GM19238 (cell line): ENCODE results near the gene LZTFL1.

ENCODE experiments used
- DNase-seq: peaks from one replicate; pipeline ENCODE4 v3.0.0; 2011; ENCODE audit warnings: low spot score; ENCODE audit not compliant: insufficient read length

Gene LZTFL1

DNA sequence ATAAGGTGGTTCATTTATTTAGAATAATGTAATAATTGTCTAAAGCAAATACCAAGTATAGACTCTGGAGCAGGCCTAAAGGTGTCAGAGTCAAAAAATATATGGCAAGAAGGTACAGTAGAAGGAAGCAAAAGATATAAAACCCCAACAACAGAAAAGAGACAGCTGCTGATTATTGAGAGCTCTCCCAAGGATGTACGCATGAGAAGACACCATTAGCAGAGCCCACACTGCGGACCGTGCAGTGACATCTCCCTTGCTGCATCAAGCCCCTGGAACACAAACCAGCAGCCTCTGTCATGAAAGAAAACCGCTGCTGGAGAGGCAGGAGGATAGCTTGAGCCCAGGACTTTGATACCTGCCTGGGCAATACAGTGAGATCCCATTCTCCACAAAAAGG is 27.6 kb downstream of the LZTFL1 start:
- DNase-seq: no peak

DNA sequence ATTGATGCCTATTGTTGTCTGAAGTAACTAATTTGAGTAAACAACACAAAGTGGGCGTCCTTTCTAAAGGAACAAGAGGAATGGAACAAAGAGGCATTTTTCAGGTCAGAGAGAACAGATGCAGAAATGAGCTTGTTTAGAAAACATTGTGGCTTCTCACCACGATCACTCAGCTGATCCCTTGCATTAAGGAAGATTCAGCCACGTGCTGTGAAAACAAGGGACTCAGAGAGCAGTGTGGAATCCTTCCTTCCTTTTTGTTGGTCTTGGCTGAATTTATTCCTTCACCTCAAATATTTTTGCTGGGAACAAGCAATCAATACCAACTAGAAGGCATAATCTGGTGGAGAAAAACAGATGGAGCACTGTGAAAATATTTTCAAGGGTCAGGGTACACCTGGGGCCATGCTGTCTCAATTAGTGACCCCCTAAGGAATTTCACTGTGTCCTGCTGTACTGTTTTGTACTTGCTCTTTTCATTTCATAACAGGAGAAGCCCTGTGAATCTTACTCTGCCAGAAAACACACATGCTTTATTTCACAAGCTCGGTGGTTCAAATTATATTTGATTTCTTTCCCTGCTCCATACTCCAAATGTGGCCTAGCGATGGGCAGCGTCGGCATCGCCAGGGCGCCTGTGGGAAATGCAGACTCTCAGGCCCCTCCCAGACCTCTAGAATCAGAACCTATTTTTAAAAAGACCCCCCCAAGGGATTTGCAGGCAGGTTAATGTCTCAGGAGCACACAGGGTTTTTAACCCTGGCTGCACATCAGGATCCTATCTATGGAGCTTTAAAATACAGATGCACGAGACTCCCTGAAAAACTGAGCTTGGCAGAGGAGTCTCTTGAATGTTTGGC is 34.0 kb downstream of the LZTFL1 start:
- no peak for DNase-seq

DNA sequence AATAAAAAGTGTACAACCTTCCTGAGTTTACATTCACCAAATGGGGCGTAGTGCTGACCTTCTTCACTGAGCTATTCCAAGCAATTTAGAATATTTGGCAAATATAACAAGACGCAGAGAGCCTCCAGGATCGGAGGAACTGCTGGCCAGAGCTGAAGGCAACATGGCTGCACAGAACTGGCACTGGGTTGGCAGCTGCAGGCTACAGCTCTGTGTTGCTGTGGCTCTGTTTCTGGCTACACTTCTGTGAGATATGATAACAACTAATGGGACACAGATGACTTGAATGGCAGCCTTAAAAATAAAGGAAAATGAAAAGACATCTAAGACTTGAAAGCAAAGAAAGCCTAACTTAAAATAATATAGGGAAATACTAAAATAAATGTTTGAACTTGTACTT is 34.8 kb downstream of the LZTFL1 start:
- no peak for DNase-seq

DNA sequence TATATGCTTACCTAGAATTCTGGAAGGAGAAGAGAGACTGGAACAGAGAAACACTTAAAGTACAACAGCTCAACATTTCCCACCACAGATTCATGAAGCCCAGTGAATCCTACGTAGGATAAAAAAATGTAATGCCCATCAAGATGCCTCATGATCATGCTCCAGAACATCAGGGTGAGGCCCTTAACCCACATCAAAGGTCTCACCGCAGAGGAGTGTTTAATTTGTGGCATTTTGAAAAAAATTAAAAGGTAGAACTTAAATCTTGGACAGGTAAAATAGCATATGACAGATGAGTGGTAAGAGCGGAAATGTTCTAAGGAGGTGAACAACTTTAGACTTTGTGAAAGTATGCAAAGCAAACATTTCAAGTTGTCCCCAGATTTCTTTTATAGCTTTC is 35.8 kb downstream of the LZTFL1 start:
- DNase-seq: no peak

DNA sequence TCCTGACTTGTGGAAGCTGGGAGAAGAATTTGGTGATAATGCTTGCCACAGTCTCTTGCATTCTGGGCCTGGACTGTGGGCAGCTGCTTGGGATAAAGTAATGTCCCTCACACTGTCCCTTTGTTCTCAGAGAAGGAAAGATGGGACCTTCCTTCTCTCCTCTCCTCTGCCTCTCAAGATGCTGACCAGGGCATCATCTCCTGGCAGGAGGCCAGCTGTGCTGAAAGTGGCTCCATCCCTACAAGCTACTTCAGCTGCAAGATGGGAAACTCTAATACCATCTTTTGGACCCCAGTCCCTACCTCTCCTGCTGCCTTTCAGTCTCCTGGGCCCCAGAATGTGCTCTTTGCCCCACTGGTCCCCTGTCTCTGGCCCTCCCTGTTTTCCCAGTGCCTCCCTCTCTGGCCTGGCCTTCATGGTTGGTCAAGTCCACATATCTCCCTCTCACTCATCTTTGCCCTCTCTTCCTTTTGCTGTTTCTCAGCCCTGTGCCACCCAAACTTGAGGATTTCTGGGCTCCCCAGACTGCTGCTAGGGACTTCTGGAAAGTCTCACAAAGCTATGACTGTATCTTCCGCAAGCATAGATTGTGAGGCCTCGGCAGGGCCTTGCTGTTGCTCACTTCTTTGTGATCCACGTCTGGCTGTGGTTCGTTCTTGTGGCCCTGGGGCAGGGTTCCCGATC is 38.5 kb downstream of the LZTFL1 start:
- DNase-seq: no peak

DNA sequence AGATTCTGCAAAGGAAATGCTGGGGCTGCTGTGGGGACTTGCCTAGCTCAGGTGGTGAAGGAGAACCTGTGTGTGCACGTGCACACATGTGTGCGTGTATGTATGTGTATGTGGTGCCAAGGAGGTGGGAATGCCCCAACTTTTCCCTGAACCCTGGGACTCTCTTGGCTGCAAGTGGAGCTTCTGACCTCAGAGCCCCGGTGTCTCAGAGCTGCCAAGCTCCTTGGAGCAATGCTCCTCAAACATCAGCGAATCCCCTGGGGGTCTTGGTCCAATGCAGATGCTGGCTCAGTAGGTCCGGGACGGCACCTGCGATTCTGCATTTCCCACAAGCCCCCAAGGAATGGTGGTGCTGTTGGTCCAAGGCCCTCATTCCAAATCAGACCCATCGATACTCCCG is 39.8 kb downstream of the LZTFL1 start:
- no peak for DNase-seq

DNA sequence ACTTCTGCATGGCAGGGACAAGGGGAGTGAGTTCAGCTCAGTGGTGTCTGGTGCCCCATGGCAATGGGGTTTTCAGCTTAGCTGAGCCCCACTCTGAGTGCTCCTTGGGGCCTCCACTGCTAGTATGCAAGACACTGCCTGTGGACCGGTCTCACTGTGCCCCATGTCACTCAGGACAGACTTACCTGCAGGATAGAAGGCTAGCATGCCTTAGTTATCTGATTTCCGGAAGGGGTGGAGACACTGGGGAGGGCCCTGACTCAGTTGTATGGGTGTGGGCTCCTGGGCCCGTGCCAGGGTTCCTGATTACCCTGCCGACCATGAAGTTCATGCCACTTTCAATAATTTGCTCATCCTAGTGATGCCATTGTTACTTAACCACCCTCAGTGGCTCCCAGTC is 41.3 kb downstream of the LZTFL1 start:
- DNase-seq: no peak

DNA sequence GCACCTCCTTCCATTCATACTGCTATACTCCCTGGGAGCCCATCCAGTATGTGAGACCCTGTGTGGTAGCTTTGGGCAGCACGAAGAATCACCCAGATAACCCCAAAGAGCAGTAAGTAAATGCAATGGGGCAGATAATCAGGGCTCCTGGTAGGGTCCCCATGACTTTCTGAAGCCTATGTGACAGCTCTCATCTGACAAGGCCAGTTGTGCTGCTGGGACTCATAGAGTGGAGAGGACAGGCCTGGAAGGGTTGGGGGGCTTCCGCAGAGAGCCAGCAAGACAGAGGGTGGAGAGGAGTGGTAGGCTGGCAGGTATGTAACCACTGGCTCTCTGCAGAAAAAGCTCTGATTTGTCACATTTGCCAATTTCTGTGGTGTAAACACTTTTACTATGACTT is 42.3 kb downstream of the LZTFL1 start:
- no peak for DNase-seq

DNA sequence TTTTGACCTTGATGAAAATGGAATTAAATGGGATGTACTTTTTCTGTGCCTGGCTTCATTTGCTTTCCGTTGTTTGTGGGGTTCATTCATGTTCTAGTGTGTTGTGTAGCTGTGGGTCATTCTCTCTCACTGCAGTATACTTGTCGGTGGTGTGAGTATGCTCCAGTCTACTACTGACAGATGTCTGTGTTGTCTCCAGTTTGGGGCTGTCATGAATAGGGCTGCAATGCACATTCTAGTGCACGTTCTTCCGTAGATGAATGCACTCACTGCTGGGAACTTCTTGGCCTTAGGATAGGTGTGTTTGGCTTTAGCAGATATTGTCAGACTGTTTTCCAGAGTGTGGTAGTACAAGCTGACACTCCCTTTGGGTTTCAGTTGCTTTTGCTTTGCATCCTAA is 43.9 kb downstream of the LZTFL1 start:
- DNase-seq: no peak

DNA sequence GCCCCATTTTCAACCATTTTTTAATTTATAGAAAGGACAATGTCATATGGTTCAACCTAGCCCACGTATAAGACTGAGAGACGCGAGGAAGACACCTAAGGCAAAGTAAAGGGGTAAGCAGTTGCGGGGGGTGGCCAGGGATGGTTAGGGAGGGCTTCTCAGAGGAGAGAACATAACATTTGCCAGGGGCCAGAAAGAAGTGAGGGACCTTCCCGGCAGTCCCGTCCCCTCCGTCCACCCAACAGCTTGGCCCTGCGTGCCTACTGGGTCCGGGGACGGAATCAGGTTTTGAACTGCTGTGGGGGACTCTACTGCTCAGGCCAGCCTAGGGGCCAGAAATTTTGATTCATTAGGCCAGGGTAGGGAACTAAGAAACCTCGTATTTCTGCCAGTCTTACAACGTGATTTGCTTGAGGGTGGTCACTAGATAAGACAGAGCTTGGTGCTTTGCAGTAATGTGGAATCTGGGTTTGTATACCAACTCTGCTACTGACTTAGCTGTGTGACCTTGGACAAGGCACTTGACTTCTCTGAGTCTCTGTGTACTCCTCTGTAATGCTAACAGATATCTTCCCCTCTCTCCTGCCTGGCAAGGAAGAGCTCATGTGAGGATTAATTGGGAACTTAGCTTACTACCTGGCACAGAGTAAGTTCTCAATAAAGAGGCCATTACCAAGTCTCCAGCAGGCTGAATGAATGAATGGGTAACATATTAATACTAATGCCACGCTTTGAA is 44.8 kb downstream of the LZTFL1 start:
- no peak for DNase-seq

DNA sequence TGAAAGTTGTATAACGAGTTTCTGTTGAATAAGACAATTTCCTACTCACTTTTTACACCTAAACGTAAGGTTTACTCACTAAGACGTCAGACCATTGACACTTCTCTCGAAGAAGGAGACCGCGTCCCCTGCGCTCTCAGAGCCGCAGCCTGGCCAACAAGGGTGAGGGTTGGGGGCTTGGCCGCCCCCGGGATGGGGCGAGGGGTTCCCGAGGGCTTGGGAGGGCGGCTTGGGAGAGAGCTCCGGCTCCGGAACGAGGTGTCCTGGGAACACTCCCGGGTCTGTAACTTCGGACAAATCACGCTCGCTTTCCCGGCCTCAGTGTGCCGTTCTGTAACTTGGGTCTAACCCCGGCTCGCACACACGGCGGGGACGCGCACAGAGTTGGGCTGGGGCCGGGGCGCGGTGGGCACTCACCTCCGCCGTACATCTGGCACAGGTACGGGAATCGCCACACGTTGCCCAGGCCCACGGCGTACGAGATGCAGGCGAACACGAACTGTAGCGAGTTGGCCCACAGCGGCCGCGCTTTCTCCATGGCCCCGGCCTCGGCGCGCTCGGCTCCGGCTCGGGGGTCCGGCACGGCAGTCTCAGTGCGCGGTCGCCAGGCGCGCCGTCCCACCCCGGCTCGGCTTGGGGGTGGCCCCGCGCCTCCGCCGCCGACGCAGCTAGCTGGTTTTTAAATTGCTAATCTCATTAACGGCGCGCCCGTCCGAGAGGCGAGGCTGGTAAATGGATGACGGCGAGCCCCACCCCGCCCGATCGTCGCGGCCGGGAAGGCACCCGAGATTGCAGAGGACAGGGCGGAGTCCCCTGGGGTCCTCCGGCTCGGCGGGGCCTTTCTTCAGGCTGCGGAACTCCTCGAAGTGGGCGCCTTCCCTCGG is 45.8 kb downstream of the LZTFL1 start, which contains the start of gene SLC6A20:
TSS of gene SLC6A20 (minus strand) at position 655 of the 884 bp plus-strand sequence. CDS start at position 538, 117 bp downstream.
- DNase-seq: no peak

DNA sequence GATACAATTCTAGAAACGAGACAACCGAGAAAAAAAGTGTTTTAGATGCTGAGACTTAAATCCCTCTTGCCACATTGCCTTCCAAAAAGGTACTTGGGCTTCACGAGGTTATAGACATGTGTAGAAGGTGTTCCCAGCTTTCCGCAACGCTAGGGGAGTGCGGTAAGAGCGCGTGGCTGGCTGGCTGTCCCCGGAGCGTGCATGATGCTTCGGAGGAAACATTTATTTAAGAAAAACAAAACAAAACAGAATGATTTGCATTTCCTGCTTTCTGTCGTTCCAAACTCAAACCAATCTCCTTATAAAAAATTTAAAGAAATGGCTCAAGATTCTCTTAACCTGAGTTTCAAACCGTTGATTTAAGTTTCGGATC is 46.4 kb downstream of the LZTFL1 start:
- DNase-seq: no peak

DNA sequence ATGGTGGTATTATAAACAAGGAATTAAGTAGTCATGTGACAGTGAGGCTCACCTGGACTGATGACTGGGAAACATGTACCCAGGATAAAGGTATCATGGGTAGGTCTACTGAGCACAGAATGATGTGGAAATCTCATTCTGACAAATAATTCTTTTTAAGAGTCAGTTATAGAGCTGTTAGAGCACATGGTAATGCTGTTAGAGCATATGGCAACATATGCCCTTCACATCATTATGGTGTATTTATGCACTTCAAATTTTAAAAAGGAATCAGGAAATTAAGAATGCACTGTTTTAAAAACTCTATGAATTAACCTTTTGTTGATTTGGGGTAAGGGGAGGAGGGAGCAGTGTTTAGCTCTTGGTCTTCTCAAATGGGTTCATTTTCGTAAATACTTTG is 47.3 kb downstream of the LZTFL1 start:
- no peak for DNase-seq

DNA sequence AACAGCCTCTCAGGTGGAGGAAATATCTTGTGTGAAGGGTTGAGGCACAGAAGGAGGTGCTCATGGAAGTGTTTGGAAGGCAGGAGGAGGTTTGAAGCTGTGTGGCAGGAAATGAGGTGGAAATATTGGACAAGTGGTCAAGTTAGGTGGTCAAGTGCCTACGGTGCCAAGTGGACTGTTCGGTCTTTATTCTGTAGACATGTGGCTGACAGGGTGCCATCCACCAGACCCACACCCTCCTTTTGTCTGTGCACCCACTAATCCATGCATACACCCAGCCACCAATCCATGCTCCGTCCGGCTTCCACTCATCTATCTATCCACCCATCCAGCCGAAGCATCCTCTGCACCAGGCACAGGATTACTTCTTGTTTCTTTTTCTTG is 47.8 kb downstream of the LZTFL1 start:
- DNase-seq: no peak

DNA sequence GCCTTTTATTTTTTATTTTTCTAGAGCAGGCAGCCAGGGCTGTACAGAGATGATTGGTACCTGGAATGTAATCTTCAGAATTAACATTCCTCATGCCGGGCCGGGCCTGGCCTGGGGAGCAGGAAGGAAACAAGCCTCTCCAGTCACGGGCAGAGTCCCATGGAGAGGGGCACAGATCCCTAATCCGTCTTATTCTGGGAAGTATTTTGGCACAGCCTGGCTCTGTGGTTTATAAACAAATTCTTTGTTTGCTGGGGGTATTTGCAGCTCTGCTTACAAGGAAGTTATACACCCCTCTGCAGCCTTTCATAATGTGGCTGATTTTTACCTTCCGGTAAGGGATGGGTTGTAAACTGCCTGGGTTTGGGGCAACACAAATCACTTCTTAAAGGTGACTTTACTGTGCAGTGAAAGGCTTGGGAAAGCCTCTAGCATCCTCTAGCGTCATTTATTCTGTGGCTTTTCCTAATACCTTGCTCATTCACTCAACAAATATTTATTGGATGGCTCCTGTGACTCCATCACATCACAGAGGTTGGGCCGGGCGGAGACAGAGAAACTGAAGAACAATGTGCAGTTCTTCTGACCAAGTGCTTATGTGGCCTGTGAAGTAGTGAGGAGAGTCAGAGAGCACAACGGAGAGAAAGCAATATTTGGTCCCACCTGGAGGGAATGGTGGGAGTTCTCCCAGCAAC is 48.3 kb downstream of the LZTFL1 start:
- no peak for DNase-seq

DNA sequence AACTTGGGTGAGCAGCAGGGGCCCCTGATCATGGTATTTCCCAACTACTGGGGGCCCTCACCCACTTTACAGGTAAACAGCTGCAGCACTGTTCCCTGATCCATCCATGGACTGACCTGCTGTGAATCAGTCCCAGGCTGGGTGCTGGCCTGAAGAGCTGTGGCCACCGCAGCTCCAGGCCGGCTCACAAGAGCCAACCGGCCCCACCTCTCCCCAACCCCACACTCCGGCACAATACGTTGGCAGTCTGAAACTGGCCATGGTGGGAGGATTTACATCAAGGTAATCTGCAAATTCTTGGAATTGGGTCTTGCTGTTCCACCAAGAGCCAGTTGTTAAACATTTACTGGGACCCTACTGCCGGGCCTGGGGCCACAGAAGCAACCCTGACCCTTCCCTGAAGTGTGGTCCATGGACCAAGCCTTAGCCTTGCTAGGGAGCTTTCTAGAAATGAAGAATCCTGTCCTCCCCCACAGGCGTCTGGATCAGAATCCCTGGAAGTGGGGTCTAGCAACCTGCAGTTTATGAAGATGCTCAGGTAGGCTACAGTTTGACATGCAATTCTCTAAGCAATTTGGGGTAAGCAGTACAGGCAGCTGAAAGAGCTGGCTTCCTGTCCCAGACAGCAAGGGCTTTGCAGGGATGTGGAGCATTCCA is 49.3 kb downstream of the LZTFL1 start:
- DNase-seq: no peak

DNA sequence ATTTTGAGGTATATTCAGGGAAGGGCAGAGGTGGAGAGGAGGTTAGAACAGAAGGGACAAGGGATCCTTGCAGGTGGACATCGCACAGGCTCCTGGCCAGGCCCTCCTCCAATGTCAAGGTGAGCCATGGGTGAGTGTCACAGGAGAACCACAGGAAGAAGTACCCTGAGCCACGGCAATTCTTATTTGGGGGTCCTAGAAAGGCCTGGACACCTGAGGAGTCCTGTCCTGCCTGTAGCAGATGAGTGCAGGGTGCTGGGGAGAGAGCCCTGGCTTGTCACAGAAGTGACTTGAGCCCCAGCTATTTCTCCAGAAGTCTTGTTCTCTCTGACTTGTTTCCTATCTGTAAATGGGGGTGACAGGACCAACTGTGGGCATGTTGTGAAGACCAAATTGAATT is 49.9 kb downstream of the LZTFL1 start:
- DNase-seq: no peak

DNA sequence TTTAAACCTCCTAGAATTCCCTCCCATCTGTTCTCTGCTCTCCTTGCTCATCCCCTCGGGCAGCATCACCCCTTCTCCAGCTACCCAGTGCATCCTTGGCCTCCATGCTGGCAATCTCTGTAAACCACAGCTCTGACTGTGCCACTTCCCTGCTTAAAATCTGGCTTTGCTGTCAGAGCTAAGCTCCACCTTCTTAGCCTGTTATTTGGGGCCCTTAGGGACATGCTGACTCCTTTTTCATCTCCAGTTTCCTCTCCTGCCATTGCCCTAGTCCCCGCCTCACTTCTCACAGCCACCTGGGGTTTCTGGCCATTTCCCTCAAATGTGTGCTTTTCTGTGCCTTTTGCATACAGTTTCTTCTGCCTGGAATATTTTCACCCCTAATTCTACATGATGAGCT is 51.3 kb downstream of the LZTFL1 start:
- DNase-seq: no peak

DNA sequence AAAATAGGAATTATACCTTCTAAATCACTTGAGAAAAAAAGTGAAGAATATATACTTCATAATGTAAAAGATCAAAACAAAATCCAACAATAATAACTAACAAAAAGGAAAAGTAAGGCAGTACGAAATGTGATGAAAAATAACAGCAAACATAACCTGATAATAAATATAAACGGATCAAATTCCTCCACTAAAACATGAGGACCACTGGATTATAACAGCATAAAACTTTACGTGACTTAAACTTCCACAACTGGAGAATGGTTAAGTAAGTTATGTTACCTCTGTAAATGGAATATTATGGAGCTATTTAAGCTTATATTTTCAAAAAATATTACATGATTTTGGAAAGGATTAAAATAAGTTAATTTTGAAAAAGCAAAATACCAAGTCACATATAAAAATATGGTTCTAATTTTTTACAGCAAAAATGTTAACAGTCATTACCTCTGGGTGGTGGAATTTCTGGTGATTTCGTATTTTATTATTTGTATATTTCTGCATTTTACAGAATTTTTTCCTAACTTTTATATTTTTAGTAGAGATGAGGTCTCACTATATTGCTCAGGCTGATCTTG is 52.6 kb downstream of the LZTFL1 start:
- no peak for DNase-seq

DNA sequence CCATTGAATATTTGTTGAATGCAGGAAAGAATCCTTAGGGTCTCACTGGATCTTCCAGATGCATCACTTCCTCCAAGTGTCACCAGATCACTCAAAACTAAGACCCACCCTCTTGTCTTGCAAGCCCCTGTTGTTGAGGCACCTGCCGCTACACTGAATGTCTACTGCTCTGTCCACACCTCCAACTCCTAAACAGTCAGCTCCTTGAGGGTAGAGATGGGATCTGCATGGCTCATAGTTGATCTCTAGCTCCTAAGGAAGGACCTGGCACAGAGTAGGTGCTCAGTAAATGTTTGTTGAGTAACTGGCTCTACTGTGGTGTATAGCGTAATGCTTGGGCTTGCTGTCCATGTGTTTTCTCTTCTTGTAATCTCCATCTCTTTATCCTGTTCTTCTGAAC is 54.4 kb downstream of the LZTFL1 start:
- DNase-seq: no peak
